ENCODE results near the gene TMEM81.

- TF ChIP-seq CTCF (IDR thresholded peaks at IDR 0.05) (no peak), POLR2A (IDR thresholded peaks at IDR 0.05) (no peak)
Observed at GRCh38 chr1:205133287-205133686, 49.0 kb upstream of the TMEM81 start.
